Progenitor cell of endocrine pancreas (in vitro differentiated cells): Measurements from ENCODE around the gene ZCCHC8. TPM values are rescaled to one million over a fixed set of nuclear protein-coding genes. Genes with fewer than 3 reads are reported as not detected.
A peak's percentile ranks its signal among the peaks of the same experiment; 100 is the strongest.
"Not testable (repeated sequence)": the region's sequence is repeated elsewhere in the genome, so short reads cannot be mapped to it uniquely, and the experiment has no call there.

Experiments used
- DNase-seq: peaks from one replicate; pipeline ENCODE4 v3.0.0; 2021; ENCODE audit warnings: low spot score; ENCODE audit not compliant: unreplicated experiment
- H3K27ac Mint-ChIP-seq: 2 replicates; pipeline ENCODE4 v1.8.0; 2021; ENCODE audit warnings: mild to moderate bottlenecking, moderate library complexity, mixed read lengths
- H3K27me3 Mint-ChIP-seq: 2 replicates; pipeline ENCODE4 v1.8.0; 2021; ENCODE audit warnings: mixed read lengths
- H3K36me3 Mint-ChIP-seq: 2 replicates; pipeline ENCODE4 v1.8.0; 2022; ENCODE audit warnings: mixed read lengths; ENCODE audit not compliant: insufficient read depth
- H3K4me1 Mint-ChIP-seq: 2 replicates; pipeline ENCODE4 v1.8.0; 2021; ENCODE audit warnings: low read depth, mixed read lengths
- H3K4me3 Mint-ChIP-seq: 2 replicates; pipeline ENCODE4 v1.8.0; 2021; ENCODE audit warnings: low read depth, mild to moderate bottlenecking, moderate library complexity, mixed read lengths
- H3K9me3 Mint-ChIP-seq: 2 replicates; pipeline ENCODE4 v1.8.0; 2021; ENCODE audit warnings: low read depth, mixed read lengths
- CTCF ChIP-seq: fragments of 200-600 bp; sonication (generic); IDR thresholded peaks from one replicate; pipeline ENCODE4 v1.5.0; 2021; ENCODE audit warnings: antibody characterized with exemption, mild to moderate bottlenecking; ENCODE audit not compliant: unreplicated experiment
- total RNA-seq: library from RNA; stranded (reverse); gene quantifications from 2 replicates; pipeline ENCODE4 v1.2.1, GENCODE V29; 2021

The ZCCHC8 gene
- total RNA-seq, 1 donor from 2014 or later, result 33.4 TPM

GRCh38 chr12:122467983-122468382, 32.7 kb downstream of the ZCCHC8 start:
- no peak for TF ChIP-seq CTCF
- H3K9me3 Mint-ChIP-seq, result no peaks in the 10 kb centered on the region
- peaks cover 8% of the 10 kb centered on the region for H3K4me1 Mint-ChIP-seq
- no peak for DNase-seq
- no peaks in the 10 kb centered on the region for H3K27me3 Mint-ChIP-seq
- H3K36me3 Mint-ChIP-seq, result no peaks in the 10 kb centered on the region
- no peak overlapping the region for H3K4me3 Mint-ChIP-seq
- H3K27ac Mint-ChIP-seq, result peak overlapping the region; percentile 37

GRCh38 chr12:122464317-122465042, 36.3 kb downstream of the ZCCHC8 start:
- H3K27me3 Mint-ChIP-seq, H3K4me3 Mint-ChIP-seq, H3K9me3 Mint-ChIP-seq, DNase-seq, H3K4me1 Mint-ChIP-seq, H3K36me3 Mint-ChIP-seq: not testable (repeated sequence)
- peak overlapping the region; percentile 65 for H3K27ac Mint-ChIP-seq

GRCh38 chr12:122460641-122461040, 40.1 kb downstream of the ZCCHC8 start:
- no peak overlapping the region for H3K4me3 Mint-ChIP-seq
- no peak for TF ChIP-seq CTCF
- no peaks in the 10 kb centered on the region for H3K27me3 Mint-ChIP-seq
- no peaks in the 10 kb centered on the region for H3K9me3 Mint-ChIP-seq
- H3K27ac Mint-ChIP-seq, result no peak overlapping the region
- H3K4me1 Mint-ChIP-seq, result no peaks in the 10 kb centered on the region
- DNase-seq, result no peak
- H3K36me3 Mint-ChIP-seq, result no peaks in the 10 kb centered on the region

- DNase-seq, result no peak
- H3K27ac Mint-ChIP-seq, result no peak overlapping the region
- no peak for TF ChIP-seq CTCF
- H3K4me1 Mint-ChIP-seq, result no peaks in the 10 kb centered on the region
- H3K9me3 Mint-ChIP-seq, result no peaks in the 10 kb centered on the region
- H3K27me3 Mint-ChIP-seq, result no peaks in the 10 kb centered on the region
- H3K36me3 Mint-ChIP-seq, result no peaks in the 10 kb centered on the region
- no peak overlapping the region for H3K4me3 Mint-ChIP-seq
Observed at GRCh38 chr12:122460061-122460460, 40.7 kb downstream of the ZCCHC8 start.

- no peaks in the 10 kb centered on the region for H3K27me3 Mint-ChIP-seq
Observed at GRCh38 chr12:122459211-122459610, 41.5 kb downstream of the ZCCHC8 start.

More at GRCh38 chr12:122459211-122459610, 41.5 kb downstream of the ZCCHC8 start:
- no peak overlapping the region for H3K27ac Mint-ChIP-seq
- no peaks in the 10 kb centered on the region for H3K4me1 Mint-ChIP-seq
- DNase-seq, result no peak
- no peak for TF ChIP-seq CTCF
- no peak overlapping the region for H3K4me3 Mint-ChIP-seq
- no peaks in the 10 kb centered on the region for H3K9me3 Mint-ChIP-seq
- no peaks in the 10 kb centered on the region for H3K36me3 Mint-ChIP-seq
